DND-41 (cell line): ENCODE data around the gene FGF5.

Experiments
- ATAC-seq: fragments of 200-7000 bp; cut with Tn5 transposase; 3 replicates; pipeline ENCODE4 v1.9.1; 2021; ENCODE audit warnings: low read depth; ENCODE audit not compliant: insufficient read depth
- DNase-seq: peaks from one replicate; pipeline ENCODE4 v3.0.0-alpha.2; 2020
- H2AFZ ChIP-seq: 2 replicates; pipeline ENCODE4 v1.6.0; 2012; ENCODE audit warnings: low read depth, low read length
- H3K27ac ChIP-seq: 2 replicates; pipeline ENCODE4 v1.5.1; 2012; ENCODE audit warnings: low read length, inconsistent platforms
- H3K27me3 ChIP-seq: fragments of 200-600 bp; sonication (generic); 2 replicates; pipeline ENCODE4 v1.6.0; 2012; ENCODE audit warnings: low read length, mild to moderate bottlenecking, inconsistent platforms; ENCODE audit not compliant: insufficient read depth, poor library complexity
- H3K36me3 ChIP-seq: 2 replicates; pipeline ENCODE4 v1.5.1; 2012; ENCODE audit warnings: low read length, inconsistent platforms; ENCODE audit not compliant: insufficient read depth
- H3K4me1 ChIP-seq: 2 replicates; pipeline ENCODE4 v1.5.1; 2012; ENCODE audit warnings: mild to moderate bottlenecking, low read length; ENCODE audit not compliant: insufficient read depth
- H3K4me2 ChIP-seq: 2 replicates; pipeline ENCODE4 v1.6.0; 2012; ENCODE audit warnings: mild to moderate bottlenecking, moderate library complexity, low read length, inconsistent platforms; ENCODE audit not compliant: insufficient read depth
- H3K4me3 ChIP-seq, 2 experiments: fragments of 200-600 bp in 1 of 2; shearing (Covaris generic) in 1 of 2; 2 replicates each; pipeline ENCODE4 v1.5.1; 2012 to 2016; ENCODE audit warnings: inconsistent platforms in 2 of 2, low read length in 2 of 2, mild to moderate bottlenecking in 2 of 2, low read depth in 1 of 2, moderate library complexity in 1 of 2
- H3K79me2 ChIP-seq: 2 replicates; pipeline ENCODE4 v1.6.0; 2012; ENCODE audit warnings: low read length, inconsistent platforms; ENCODE audit not compliant: insufficient read depth
- H3K9ac ChIP-seq: 2 replicates; pipeline ENCODE4 v1.6.0; 2012; ENCODE audit warnings: low read depth, mild to moderate bottlenecking, inconsistent platforms, low read length, moderate library complexity
- H3K9me3 ChIP-seq: 2 replicates; pipeline ENCODE4 v1.5.1; 2012; ENCODE audit warnings: low read length, moderate library complexity, mild to moderate bottlenecking, inconsistent platforms; ENCODE audit not compliant: insufficient read depth, severe bottlenecking
- H4K20me1 ChIP-seq: 2 replicates; pipeline ENCODE4 v1.6.0; 2012; ENCODE audit warnings: low read length; ENCODE audit not compliant: insufficient read depth
- CTCF ChIP-seq: IDR thresholded peaks from 2 replicates; pipeline ENCODE4 v1.5.1; 2012; ENCODE audit warnings: borderline replicate concordance, low read length, moderate library complexity, mild to moderate bottlenecking; ENCODE audit not compliant: poor library complexity, severe bottlenecking; ENCODE audit errors: extremely low read depth
- EZH2 ChIP-seq: IDR thresholded peaks from 3 replicates; pipeline ENCODE4 v1.6.1; 2012; ENCODE audit warnings: borderline replicate concordance, low read depth, mild to moderate bottlenecking, moderate library complexity, low read length, inconsistent platforms; ENCODE audit not compliant: severe bottlenecking

The FGF5 gene

GRCh38 chr4:80336582-80336981 is 70.1 kb downstream of the FGF5 start:
- no peaks in the 10 kb centered on the region for H3K79me2 ChIP-seq
- H3K4me1 ChIP-seq = no peaks in the 10 kb centered on the region
- H3K9ac ChIP-seq = no peak overlapping the region
- no peak overlapping the region for H3K4me3 ChIP-seq
- H2AFZ ChIP-seq = no peak overlapping the region
- DNase-seq (no peak), ATAC-seq (no peak)
- peak; percentile 24 for TF ChIP-seq CTCF
- TF ChIP-seq EZH2 = no peak
- no peak overlapping the region for H3K4me2 ChIP-seq
- H3K27me3 ChIP-seq = no peaks in the 10 kb centered on the region
- no peaks in the 10 kb centered on the region for H4K20me1 ChIP-seq
- peaks cover 3% of the 10 kb centered on the region for H3K9me3 ChIP-seq
- no peaks in the 10 kb centered on the region for H3K36me3 ChIP-seq
- H3K27ac ChIP-seq = no peak overlapping the region

GRCh38 chr4:80340036-80340435 is 73.6 kb downstream of the FGF5 start:
- Histone ChIP-seq H3K36me3 (no peaks in the 10 kb centered on the region), H3K4me1 (0 out of 2 replicates have a peak, but pooled peaks cover 3% of the 10 kb centered on the region), H3K9me3 (peaks cover 8% of the 10 kb centered on the region), H3K79me2 (no peaks in the 10 kb centered on the region), H3K4me2 (no peak overlapping the region), H2AFZ (no peak overlapping the region), H3K4me3 (no peak overlapping the region), H3K27me3 (no peaks in the 10 kb centered on the region), H3K9ac (no peak overlapping the region), H3K27ac (no peak overlapping the region), H4K20me1 (no peaks in the 10 kb centered on the region)
- TF ChIP-seq EZH2 (no peak), CTCF (no peak)
- DNase-seq (no peak), ATAC-seq (no peak)
